H9 (cell line): ENCODE results near the gene SYT7. TPM values are rescaled to one million over a fixed set of nuclear protein-coding genes. Genes with fewer than 3 reads are reported as not detected.

ENCODE experiments used
- DNase-seq: peaks from one replicate; pipeline ENCODE4 v3.0.0-alpha.2; 2017
- H2AFZ ChIP-seq: one replicate; pipeline ENCODE4 v1.6.1; 2013; ENCODE audit warnings: mild to moderate bottlenecking, low read length, control low read depth, moderate library complexity
- H2AK5ac ChIP-seq: 2 replicates; pipeline ENCODE4 v1.6.1; 2013; ENCODE audit warnings: low read length, control low read depth, mixed read lengths; ENCODE audit not compliant: insufficient read length
- H2BK120ac ChIP-seq: one replicate; pipeline ENCODE4 v1.6.1; 2013; ENCODE audit warnings: low read depth, mild to moderate bottlenecking, low read length, control low read depth, inconsistent platforms; ENCODE audit not compliant: poor library complexity, severe bottlenecking
- H2BK12ac ChIP-seq: 2 replicates; pipeline ENCODE4 v1.6.1; 2013; ENCODE audit warnings: low read length, control low read depth, mixed read lengths, low read depth; ENCODE audit not compliant: insufficient read length
- H2BK15ac ChIP-seq: 2 replicates; pipeline ENCODE4 v1.6.1; 2013; ENCODE audit warnings: low read depth, low read length, control low read depth
- H2BK20ac ChIP-seq: one replicate; pipeline ENCODE4 v1.6.1; 2013; ENCODE audit warnings: low read depth, mild to moderate bottlenecking, low read length, control low read depth, inconsistent platforms; ENCODE audit not compliant: poor library complexity, severe bottlenecking
- H2BK5ac ChIP-seq: 2 replicates; pipeline ENCODE4 v1.6.1; 2013; ENCODE audit warnings: low read length, control low read depth, mixed read lengths; ENCODE audit not compliant: insufficient read length
- H3K14ac ChIP-seq: 2 replicates; pipeline ENCODE4 v1.6.1; 2013; ENCODE audit warnings: low read length, control low read depth; ENCODE audit not compliant: insufficient read depth
- H3K18ac ChIP-seq: 2 replicates; pipeline ENCODE4 v1.6.1; 2013; ENCODE audit warnings: low read depth, mild to moderate bottlenecking, mixed read lengths, low read length, control low read depth; ENCODE audit not compliant: insufficient read length
- H3K23ac ChIP-seq: 2 replicates; pipeline ENCODE4 v1.6.1; 2013; ENCODE audit warnings: low read length, control low read depth, mixed read lengths, low read depth; ENCODE audit not compliant: insufficient read length
- H3K23me2 ChIP-seq: 2 replicates; pipeline ENCODE4 v1.6.1; 2013; ENCODE audit warnings: low read depth, mild to moderate bottlenecking, mixed read lengths, low read length, control low read depth; ENCODE audit not compliant: insufficient read length, poor library complexity, severe bottlenecking
- H3K27ac ChIP-seq: 2 replicates; pipeline ENCODE4 v1.5.1; 2013; ENCODE audit warnings: low read length, control low read depth, mixed read lengths, low read depth; ENCODE audit not compliant: insufficient read length
- H3K27me3 ChIP-seq: 2 replicates; pipeline ENCODE4 v1.6.1; 2013; ENCODE audit warnings: low read length, control low read depth, inconsistent platforms; ENCODE audit not compliant: insufficient read depth
- H3K4ac ChIP-seq: 2 replicates; pipeline ENCODE4 v1.6.1; 2013; ENCODE audit warnings: low read depth, mild to moderate bottlenecking, control low read depth, inconsistent platforms, low read length, moderate library complexity
- H3K4me1 ChIP-seq: 2 replicates; pipeline ENCODE4 v1.6.1; 2013; ENCODE audit warnings: low read length, control low read depth, inconsistent platforms; ENCODE audit not compliant: insufficient read depth
- H3K4me2 ChIP-seq: 2 replicates; pipeline ENCODE4 v1.6.1; 2013; ENCODE audit warnings: low read length, control low read depth, mixed read lengths; ENCODE audit not compliant: insufficient read length, insufficient read depth
- H3K56ac ChIP-seq: 2 replicates; pipeline ENCODE4 v1.6.1; 2013; ENCODE audit warnings: low read depth, mild to moderate bottlenecking, mixed read lengths, low read length, control low read depth; ENCODE audit not compliant: insufficient read length
- H3K79me1 ChIP-seq: 2 replicates; pipeline ENCODE4 v1.6.1; 2013; ENCODE audit warnings: low read depth, mild to moderate bottlenecking, moderate library complexity, low read length, control low read depth, inconsistent platforms; ENCODE audit not compliant: insufficient read depth, poor library complexity, severe bottlenecking
- H3K79me2 ChIP-seq: 2 replicates; pipeline ENCODE4 v1.6.1; 2013; ENCODE audit warnings: low read length, control low read depth, inconsistent platforms; ENCODE audit not compliant: insufficient read depth
- H3K9ac ChIP-seq: 2 replicates; pipeline ENCODE4 v1.6.1; 2013; ENCODE audit warnings: low read length, control low read depth, mixed read lengths; ENCODE audit not compliant: insufficient read length; ENCODE audit errors: extremely low read depth
- H3K9me3 ChIP-seq: one replicate; pipeline ENCODE4 v1.6.1; 2013; ENCODE audit warnings: low read depth, low read length, inconsistent platforms; ENCODE audit not compliant: control insufficient read depth
- H3T11ph ChIP-seq: one replicate; pipeline ENCODE4 v1.6.1; 2013; ENCODE audit warnings: mild to moderate bottlenecking, low read length, control low read depth, inconsistent platforms
- H4K20me1 ChIP-seq: one replicate; pipeline ENCODE4 v1.6.1; 2013; ENCODE audit not compliant: control insufficient read depth, insufficient read length, insufficient read depth
- H4K5ac ChIP-seq: 2 replicates; pipeline ENCODE4 v1.6.1; 2013; ENCODE audit warnings: low read depth, mild to moderate bottlenecking, mixed read lengths, low read length, control low read depth; ENCODE audit not compliant: insufficient read length
- H4K8ac ChIP-seq: replicated peaks from 2 replicates; pipeline ENCODE4 v1.6.1; 2013; ENCODE audit warnings: low read length, control low read depth, mixed read lengths, low read depth; ENCODE audit not compliant: insufficient read length
- H4K91ac ChIP-seq: 2 replicates; pipeline ENCODE4 v1.6.1; 2013; ENCODE audit warnings: low read depth, mild to moderate bottlenecking, moderate library complexity, mixed read lengths, low read length, control low read depth; ENCODE audit not compliant: insufficient read length
- H3K27ac Mint-ChIP-seq, 3 experiments: 2 replicates in 2 of 3; 3 replicates in 1 of 3; pipeline ENCODE4 v1.8.0; 2020 to 2021; ENCODE audit warnings: mixed read lengths in 3 of 3, mild to moderate bottlenecking in 1 of 3, moderate library complexity in 1 of 3
- H3K27me3 Mint-ChIP-seq: 2 replicates; pipeline ENCODE4 v1.8.0; 2021; ENCODE audit warnings: low read depth, mild to moderate bottlenecking, moderate library complexity, mixed read lengths
- H3K36me3 Mint-ChIP-seq, 3 experiments: 2 replicates in 2 of 3; 3 replicates in 1 of 3; pipeline ENCODE4 v1.8.0; 2020 to 2021; ENCODE audit warnings: low read depth in 3 of 3, mixed read lengths in 3 of 3; ENCODE audit not compliant: insufficient read depth in 1 of 3
- H3K4me1 Mint-ChIP-seq, 2 experiments: 2 replicates each; pipeline ENCODE4 v1.8.0; 2020; ENCODE audit warnings: mixed read lengths in 2 of 2
- H3K4me3 Mint-ChIP-seq, 2 experiments: 2 replicates in 1 of 2; 3 replicates in 1 of 2; pipeline ENCODE4 v1.8.0; 2020 to 2021; ENCODE audit warnings: mild to moderate bottlenecking in 2 of 2, mixed read lengths in 2 of 2, moderate library complexity in 1 of 2
- H3K9me3 Mint-ChIP-seq, 2 experiments: 2 replicates in 1 of 2; 3 replicates in 1 of 2; pipeline ENCODE4 v1.8.0; 2020; ENCODE audit warnings: mild to moderate bottlenecking in 2 of 2, mixed read lengths in 2 of 2, moderate library complexity in 1 of 2
- CTCF ChIP-seq: fragments of 200-600 bp; sonication (generic); conservative IDR thresholded peaks from 3 replicates; pipeline ENCODE4 v1.8.0; 2021; ENCODE audit warnings: antibody characterized with exemption, mild to moderate bottlenecking
- WGBS: extraction: QIAGEN DNeasy Blood & Tissue Kit; methylation state at CpG from one replicate; pipeline ENCODE4 v1.1.7; 2013; ENCODE audit warnings: missing lambda C conversion rate, low lambda C conversion rate, mixed read lengths; ENCODE audit not compliant: insufficient read length; ENCODE audit errors: extremely low coverage; 5-methylcytosine and 5-hydroxymethylcytosine counted together
- total RNA-seq: library from RNA; stranded (reverse); gene quantifications from 2 replicates; pipeline ENCODE4 v1.2.1, GENCODE V29; 2021

SYT7 gene
- total RNA-seq, 1 experiment from 2014 or later, result 8.8 TPM

DNA sequence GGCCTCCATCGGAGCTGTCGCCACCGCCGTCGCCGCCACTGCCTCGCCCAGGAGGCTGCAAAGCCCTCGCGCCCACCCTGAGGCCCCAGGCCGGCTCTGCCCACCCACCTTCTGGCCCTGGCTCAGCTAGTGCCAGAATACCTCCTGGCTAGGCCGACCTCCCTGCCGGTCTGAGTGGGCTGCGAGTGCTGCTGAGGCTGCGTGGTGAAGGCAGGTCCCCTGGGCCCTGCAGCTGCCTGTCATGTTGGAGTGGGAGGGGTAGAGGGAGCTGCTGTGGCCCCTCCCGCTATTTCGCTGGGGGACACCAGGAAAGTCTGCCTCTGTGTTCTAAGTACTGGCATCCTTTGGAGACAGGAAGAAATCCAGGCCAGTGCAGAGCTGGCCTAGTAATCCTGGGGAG lies 38.2 kb downstream of the SYT7 start:
- Histone ChIP-seq H2BK15ac (no peak overlapping the region), H3K23me2 (peaks cover 3% of the 10 kb centered on the region), H4K5ac (no peak overlapping the region), H2BK20ac (no peak overlapping the region), H4K20me1 (no peaks in the 10 kb centered on the region), H4K8ac (no peak overlapping the region), H3K27ac (no peak overlapping the region), H3K9me3 (no peaks in the 10 kb centered on the region), H3K4ac (no peak overlapping the region), H3K18ac (no peak overlapping the region), H3K23ac (no peak overlapping the region), H2AK5ac (no peak overlapping the region), H4K91ac (peak overlapping the region; percentile 44), H3K4me1 (peaks cover 9% of the 10 kb centered on the region), H3T11ph (no peak overlapping the region), H2BK120ac (no peak overlapping the region), H3K9ac (no peak overlapping the region), H2AFZ (no peak overlapping the region), H3K79me2 (no peaks in the 10 kb centered on the region), H3K79me1 (no peaks in the 10 kb centered on the region), H3K14ac (peak overlapping the region; percentile 77), H3K56ac (no peak overlapping the region), H3K27me3 (no peaks in the 10 kb centered on the region), H2BK5ac (no peak overlapping the region), H2BK12ac (no peak overlapping the region), H3K4me2 (no peak overlapping the region)
- DNase-seq, result no peak
- Mint-ChIP-seq H3K27ac (no peak overlapping the region; a peak in 1 of 7 replicates), H3K9me3 (no peaks in the 10 kb centered on the region), H3K36me3 (peaks cover 4 to 5% (median 4%) of the 10 kb centered on the region in 3 experiments; a peak in 3 of 7 replicates), H3K27me3 (no peaks in the 10 kb centered on the region; the same call in none of the 2 replicates), H3K4me3 (no peak overlapping the region), H3K4me1 (peaks cover 41 to 63% of the 10 kb centered on the region in 2 experiments)
- WGBS, result no CpG with 5 or more reads among the region's 16 CpGs
- no peak for TF ChIP-seq CTCF
